GM10248 (cell line): ENCODE measurements around the gene DDX41.

Experiments
- CTCF ChIA-PET: fragments of 300-600 bp; sonication (Branson Sonifier 250); formaldehyde crosslinking; extraction: SDS; loops from one replicate; lab custom pipeline; 2021; ENCODE audit warnings: antibody characterized with exemption; lab: Yijun Ruan, JAX
- POLR2A ChIA-PET: fragments of 350-650 bp; sonication (Branson Sonifier 250); formaldehyde crosslinking; extraction: SDS; loops from one replicate; lab custom pipeline; 2020; ENCODE audit warnings: antibody characterized with exemption; lab: Yijun Ruan, JAX
- DNase-seq: peaks from one replicate; pipeline ENCODE4 v3.0.0; 2012; ENCODE audit errors: extremely low spot score
- CTCF ChIP-seq: IDR thresholded peaks from 2 replicates; pipeline ENCODE4 v1.5.1; 2012; ENCODE audit warnings: mild to moderate bottlenecking, low read depth; ENCODE audit errors: extremely low read depth, missing control alignments, control extremely low read depth

DDX41 gene

GRCh38 chr5:177514541-177514940, 2.2 kb downstream of the DDX41 start:
- ChIA-PET CTCF (interaction anchor here (1.2 to 1.7 kb wide), 3 partner anchors 10 to 57 kb away, joined by 3 to 8 read pairs (median 4); no protein-coding TSS in a partner anchor), POLR2A (no interaction called here)
- TF ChIP-seq CTCF, result no peak
- DNase-seq, result no peak

GRCh38 chr5:177513500-177513899, 3.3 kb downstream of the DDX41 start:
- ChIA-PET POLR2A (no interaction called here), CTCF (interaction anchor here (1.2 to 1.7 kb wide), 3 partner anchors 11 to 56 kb away, joined by 3 to 8 read pairs (median 4); no protein-coding TSS in a partner anchor)
- TF ChIP-seq CTCF, result no peak

GRCh38 chr5:177512736-177513380, 3.9 kb downstream of the DDX41 start:
- no peak for TF ChIP-seq CTCF
- ChIA-PET CTCF (interaction anchor here (1.7 kb wide), 1 partner anchor 12 kb away, joined by 8 read pairs; no protein-coding TSS in a partner anchor), POLR2A (interaction anchor here (0.5 kb wide), 1 partner anchor 16 kb away, joined by 4 read pairs; the partner anchor contains the start of gene PDLIM7)
- DNase-seq, result no peak

More at GRCh38 chr5:177513500-177513899, 3.3 kb downstream of the DDX41 start:
- DNase-seq, result no peak

- ChIA-PET POLR2A (interaction anchor here (0.5 kb wide), 1 partner anchor 15 kb away, joined by 4 read pairs; the partner anchor contains the start of gene PDLIM7), CTCF (interaction anchor here (1.5 to 12.3 kb wide), 5 partner anchors 9 to 108 kb away, joined by 3 to 115 read pairs (median 27); partner anchors contain the start of gene PDLIM7)
- no peak for TF ChIP-seq CTCF
- no peak for DNase-seq
Measured at GRCh38 chr5:177511796-177512675, 4.7 kb downstream of the DDX41 start.

GRCh38 chr5:177511181-177511580, 5.6 kb downstream of the DDX41 start:
- DNase-seq, result no peak
- ChIA-PET POLR2A (no interaction called here), CTCF (interaction anchor here (1.5 to 12.3 kb wide), 5 partner anchors 10 to 107 kb away, joined by 3 to 115 read pairs (median 27); partner anchors contain the start of gene PDLIM7)
- no peak for TF ChIP-seq CTCF

GRCh38 chr5:177510567-177511053, 6.2 kb downstream of the DDX41 start:
- no peak for DNase-seq
- POLR2A ChIA-PET, result interaction anchor here (1.0 to 3.1 kb wide), 2 partner anchors 14 to 84 kb away, joined by 4 to 17 read pairs; partner anchors contain the start of genes GRK6 and PDLIM7
- CTCF ChIA-PET, result interaction anchor here (1.0 to 12.3 kb wide), 7 partner anchors 11 to 107 kb away, joined by 3 to 115 read pairs (median 5); partner anchors contain the start of gene PDLIM7
- TF ChIP-seq CTCF, result no peak
